ENCODE results near the gene SMR3B. TPM values are rescaled to one million over a fixed set of nuclear protein-coding genes. Genes with fewer than 3 reads are reported as not detected.

Gene SMR3B
- total RNA-seq, 3 donors from 2014 or later (not counting 1 experiment from before 2014, with no cell fraction given): not detected

DNA sequence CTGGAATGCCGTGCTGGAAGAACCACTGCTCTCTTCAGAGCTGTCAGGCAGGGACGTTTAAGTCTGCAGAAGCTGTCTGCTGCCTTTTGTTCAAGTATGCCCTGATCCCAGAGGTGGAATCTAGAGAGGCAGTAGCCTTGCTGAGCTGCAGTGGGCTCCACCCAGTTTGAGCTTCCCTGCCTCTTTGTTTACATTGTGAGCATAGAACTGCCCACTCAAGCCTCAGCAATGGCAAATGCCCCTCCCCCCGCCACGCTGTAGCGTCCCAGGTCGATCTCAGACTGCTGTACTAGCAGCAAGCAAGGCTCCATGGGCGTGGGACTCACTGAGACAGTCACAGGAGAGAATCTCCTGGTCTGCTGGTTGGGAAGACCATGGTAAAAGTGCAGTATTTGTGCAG, 54.3 kb downstream of the SMR3B start:
- DNase-seq: no peak
- H3K36me3 ChIP-seq (ENCODE audit: control insufficient read depth, insufficient read depth, low read length): no peaks in the 10 kb centered on the region
- 62% methylated on average over 7 of the region's 7 CpGs for WGBS (ENCODE audit: insufficient coverage)

More for the DNA sequence above, 54.3 kb downstream of the SMR3B start:
- H3K36me3 Mint-ChIP-seq: no peaks in the 10 kb centered on the region
- H3K27me3 Mint-ChIP-seq (ENCODE audit: low read depth in 2 of 2): no peaks in the 10 kb centered on the region
- H3K4me1 ChIP-seq (ENCODE audit: control insufficient read depth, insufficient read depth, low read length): no peaks in the 10 kb centered on the region
- H3K4me3 Mint-ChIP-seq: no peak overlapping the region
- H3K9me3 Mint-ChIP-seq: peaks cover 7 to 8% of the 10 kb centered on the region in 2 donors
- no peaks in the 10 kb centered on the region for H3K4me1 Mint-ChIP-seq
- no peak for ATAC-seq
- peaks cover 3% of the 10 kb centered on the region for H3K9me3 ChIP-seq (ENCODE audit: control insufficient read depth, insufficient read depth, low read length)
- no peak overlapping the region for H3K4me3 ChIP-seq (ENCODE audit: low read length)
- no peak overlapping the region for H3K27ac ChIP-seq (ENCODE audit: low read length)
- TF ChIP-seq CTCF (IDR thresholded peaks at IDR 0.05): no peak
- intact Hi-C loops (cut with micrococcal nuclease): no loop called here
- no peak overlapping the region for H3K27ac Mint-ChIP-seq
- H3K27me3 ChIP-seq (ENCODE audit: control insufficient read depth, insufficient read depth, low read length): no peaks in the 10 kb centered on the region

Other genes starting within 250 kb of the SMR3B start
- not detected for gene PRR27, start 228.9 kb upstream of the SMR3B start, total RNA-seq
- gene ODAM, start 187.4 kb upstream of the SMR3B start, total RNA-seq: not detected
- gene FDCSP, start 157.0 kb upstream of the SMR3B start, total RNA-seq: not detected
- gene CSN3, start 140.5 kb upstream of the SMR3B start, total RNA-seq: not detected
- gene CABS1, start 48.1 kb upstream of the SMR3B start, total RNA-seq: not detected
- gene SMR3A, start 22.4 kb upstream of the SMR3B start, total RNA-seq: not detected
- gene OPRPN, start 14.8 kb downstream of the SMR3B start, total RNA-seq: not detected
- gene MUC7, start 89.1 kb downstream of the SMR3B start, total RNA-seq: not detected
- gene AMTN, start 135.4 kb downstream of the SMR3B start, total RNA-seq: not detected
- gene AMBN, start 209.1 kb downstream of the SMR3B start, total RNA-seq: not detected
- gene ENAM, start 245.6 kb downstream of the SMR3B start, total RNA-seq: not detected

Measured in natural killer cell (primary cell).